ENCODE data around the gene TPSG1.

The TPSG1 gene

GRCh38 chr16:1176280-1176897 is 48.7 kb downstream of the TPSG1 start:
- DNase-seq (ENCODE audit: low read depth in 2 of 2): no peak

DNA sequence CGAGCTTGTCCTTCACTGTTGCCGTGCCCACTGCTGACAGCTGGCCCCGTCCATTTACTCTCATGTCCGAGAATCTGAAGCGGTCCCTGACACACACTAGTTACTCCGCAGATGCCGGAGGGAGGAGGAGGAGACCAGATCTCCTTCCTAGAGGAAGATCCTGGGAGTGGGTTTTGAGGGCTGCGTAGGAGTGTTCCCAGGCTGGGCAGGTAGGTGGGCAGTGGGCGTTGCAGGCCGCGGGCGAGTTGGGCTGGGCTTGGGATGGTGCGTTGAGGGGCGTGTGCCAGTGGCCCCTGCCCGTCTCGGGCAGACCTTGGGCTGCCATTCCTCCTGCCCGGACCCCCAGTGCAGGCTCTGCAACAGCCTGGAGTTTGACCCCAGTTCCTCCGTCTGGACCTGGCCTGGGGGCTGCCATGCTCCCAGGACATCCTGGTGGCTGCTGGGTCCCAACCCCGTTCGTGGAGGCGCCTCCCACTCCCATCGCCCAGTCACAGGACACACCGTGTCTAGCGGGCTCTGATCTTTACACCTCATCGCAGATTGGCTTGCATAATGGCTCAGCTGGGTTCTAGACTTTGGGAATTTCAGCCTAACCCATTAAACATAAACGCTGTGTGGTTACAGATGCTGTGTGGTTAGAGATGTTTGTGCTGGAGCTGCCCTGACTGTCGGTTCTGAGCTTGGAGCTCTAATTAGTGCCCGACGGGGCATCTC is 49.3 kb downstream of the TPSG1 start:
- DNase-seq (ENCODE audit: low read depth in 2 of 2): no peak

DNA sequence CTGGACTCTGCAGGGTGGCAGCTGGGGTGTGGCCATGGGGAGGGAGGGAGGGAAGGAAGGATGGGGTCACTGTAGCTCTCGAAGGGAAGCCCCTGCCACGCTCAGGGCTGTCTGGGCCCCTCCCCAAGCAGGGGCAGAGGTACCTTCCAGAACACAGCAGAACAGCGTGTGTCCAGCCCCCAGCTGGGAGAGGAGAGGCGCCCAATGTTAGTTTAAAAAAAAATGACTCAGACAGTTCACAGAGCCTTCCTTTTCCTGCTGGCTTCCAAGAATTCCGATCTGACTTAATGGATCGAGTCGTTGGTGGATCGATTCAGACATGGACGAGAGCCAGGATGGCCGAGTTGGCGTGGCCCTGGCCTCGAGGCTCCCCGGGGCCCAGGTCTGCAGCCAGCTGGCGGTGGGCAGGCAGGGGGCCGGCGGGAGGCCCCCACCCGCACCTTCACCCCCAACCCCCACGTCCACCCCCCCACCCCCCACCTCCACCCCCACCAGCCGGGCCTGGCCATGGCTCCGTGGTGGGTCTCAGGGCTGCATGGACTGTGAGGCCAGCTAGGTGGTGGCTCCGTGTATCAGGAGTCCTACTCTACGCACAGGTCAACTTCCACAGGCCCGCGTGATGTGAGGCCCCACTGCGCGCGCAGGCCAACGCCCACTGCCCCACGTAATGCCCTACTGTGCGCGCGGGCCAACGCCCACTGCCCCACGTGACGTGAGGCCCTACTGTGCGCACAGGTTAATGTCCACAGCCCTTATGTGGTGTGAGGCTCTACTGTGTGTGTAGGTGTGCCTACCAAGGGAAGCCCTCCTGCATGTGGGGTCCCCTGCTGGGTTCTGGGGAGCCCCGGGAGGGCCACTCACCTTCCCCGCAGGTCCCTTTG is 50.4 kb downstream of the TPSG1 start:
- no peak for DNase-seq (ENCODE audit: low read depth in 2 of 2)

DNA sequence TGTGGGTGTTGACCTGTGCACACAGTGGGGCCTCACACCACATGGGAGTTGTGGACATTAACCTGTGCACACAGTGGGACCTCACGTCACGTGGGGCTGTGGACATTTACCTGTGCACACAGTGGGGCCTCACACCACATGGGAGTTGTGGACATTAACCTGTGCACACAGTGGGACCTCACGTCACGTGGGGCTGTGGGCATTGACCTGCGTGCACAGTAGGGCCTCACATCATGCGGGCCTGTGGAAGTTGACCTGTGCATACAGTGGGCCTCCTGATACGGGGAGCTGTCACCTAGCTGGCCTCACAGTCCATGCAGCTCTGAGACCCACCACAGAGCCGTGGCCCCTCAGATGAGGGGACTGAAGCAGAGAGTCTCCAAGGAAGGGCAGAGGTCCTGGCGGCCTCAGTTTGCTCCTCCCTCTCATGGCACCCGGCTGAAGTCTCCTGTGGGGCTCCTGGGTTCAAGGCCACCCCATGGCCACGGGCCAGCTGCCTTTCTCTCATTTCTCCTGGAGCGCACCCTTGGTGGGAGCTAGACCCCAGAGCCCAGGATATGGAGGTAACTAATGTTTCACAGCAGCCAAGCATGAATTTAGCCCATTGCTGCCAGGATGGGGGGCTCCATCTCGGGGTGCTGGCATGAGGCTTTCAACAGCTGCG is 51.1 kb downstream of the TPSG1 start:
- no peak for DNase-seq (ENCODE audit: low read depth in 2 of 2)

DNA sequence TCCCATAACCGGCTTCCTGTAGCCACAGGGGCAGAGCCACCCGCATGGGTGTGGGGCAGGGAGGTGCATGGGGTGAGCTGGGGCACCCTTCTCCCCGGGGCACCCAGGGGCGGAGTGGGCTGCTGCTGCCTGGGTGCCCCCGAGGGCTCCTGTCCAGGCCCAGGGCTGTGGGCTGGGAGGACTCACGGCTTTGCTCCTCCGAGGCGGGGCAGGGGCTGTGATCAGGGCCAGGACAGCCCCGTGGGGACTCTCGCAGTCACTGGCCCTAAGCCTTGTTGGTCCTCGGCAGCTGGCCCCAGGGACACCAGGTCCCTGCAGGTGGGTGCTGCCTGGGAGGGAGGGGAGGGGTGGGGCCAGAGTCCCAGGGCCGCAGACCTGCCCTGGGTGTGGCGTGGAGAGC is 52.4 kb downstream of the TPSG1 start:
- DNase-seq (ENCODE audit: low read depth in 2 of 2): no peak

DNA sequence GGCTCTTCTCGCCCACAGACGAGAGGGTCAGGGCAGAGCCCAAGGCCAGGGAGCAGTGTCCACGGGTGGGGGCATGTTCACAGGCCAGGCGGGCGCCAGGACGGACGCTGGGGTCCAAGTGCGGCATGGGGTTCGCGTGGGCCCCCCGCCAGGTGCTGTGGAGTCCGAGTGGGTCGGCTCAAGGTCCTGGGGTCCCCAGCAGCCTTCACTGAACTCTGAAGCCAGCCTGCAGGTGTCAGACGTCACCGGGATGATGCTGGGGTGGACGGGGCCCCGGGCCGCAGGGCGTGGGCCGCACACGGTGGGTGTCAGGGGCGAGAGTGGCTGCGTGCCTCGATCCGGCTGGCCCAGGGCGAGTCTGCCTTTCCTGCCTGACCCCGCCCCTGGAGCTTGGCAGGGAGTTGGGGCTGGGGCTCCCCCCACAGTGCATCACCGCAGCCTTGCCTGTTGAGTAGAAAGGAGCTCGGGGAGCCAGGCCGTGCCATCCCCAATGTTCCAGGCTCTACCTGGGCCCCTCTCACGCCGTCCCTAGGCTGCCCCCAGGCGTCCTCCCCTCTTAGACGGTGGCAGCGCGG is 53.1 kb downstream of the TPSG1 start:
- DNase-seq (ENCODE audit: low read depth in 2 of 2): no peak

Data from stimulated activated CD4-positive, alpha-beta T cell treated with anti-CD3 and anti-CD28 coated beads, Interleukin-4, amount 100 ng/mL, for 48 hours (primary cell).